HEK293 (cell line): ENCODE measurements around the gene FBXO9.

Source experiments
- CTCF ChIA-PET: fragments of 350-600 bp; formaldehyde crosslinking; extraction: SDS; loops from one replicate; lab custom pipeline; 2021; ENCODE audit warnings: antibody characterized with exemption; lab: Yijun Ruan, JAX
- POLR2A ChIA-PET: fragments of 300-600 bp; formaldehyde crosslinking; extraction: SDS; loops from one replicate; lab custom pipeline; 2020; ENCODE audit warnings: antibody characterized with exemption, inconsistent platforms; lab: Yijun Ruan, JAX
- H3K27ac ChIP-seq: fragments of 200-500 bp; sonication (Bioruptor generic); 2 replicates; pipeline ENCODE4 v1.5.1; 2014; ENCODE audit warnings: low read depth, low read length, control low read depth, inconsistent platforms; ENCODE audit errors: extremely low read depth
- H3K36me3 ChIP-seq, 2 experiments: fragments of 200-500 bp in 1 of 2; sonication (Bioruptor generic) in 1 of 2; 1 replicate in 1 of 2; 2 replicates in 1 of 2; pipeline ENCODE4 v1.5.1; 2014 to 2017; ENCODE audit warnings: inconsistent platforms in 2 of 2, low read length in 2 of 2; ENCODE audit not compliant: control insufficient read depth in 2 of 2, insufficient read depth in 1 of 2
- H3K4me1 ChIP-seq: fragments of 200-500 bp; sonication (Bioruptor generic); 2 replicates; pipeline ENCODE4 v1.5.1; 2014; ENCODE audit warnings: mild to moderate bottlenecking, low read length, inconsistent platforms; ENCODE audit not compliant: control insufficient read depth, insufficient read depth
- H3K4me3 ChIP-seq: 2 replicates; pipeline ENCODE4 v1.5.1; 2011; ENCODE audit warnings: low read depth, mild to moderate bottlenecking, control low read depth, low read length, moderate library complexity
- H3K9me3 ChIP-seq: fragments of 200-500 bp; sonication (Bioruptor generic); 2 replicates; pipeline ENCODE4 v1.5.1; 2014; ENCODE audit warnings: low read depth, low read length, inconsistent platforms; ENCODE audit not compliant: control insufficient read depth, insufficient read depth
- FEZF1 ChIP-seq: fragments of 450-650 bp; formaldehyde crosslinking; IDR thresholded peaks from 2 replicates; pipeline ENCODE4 v1.5.1; 2016; ENCODE audit warnings: missing biosample characterization, missing genetic modification characterization
- KLF1 ChIP-seq: fragments of 450-650 bp; formaldehyde crosslinking; IDR thresholded peaks from 2 replicates; pipeline ENCODE4 v1.5.1; 2016; ENCODE audit warnings: missing biosample characterization, missing genetic modification characterization
- KLF7 ChIP-seq: fragments of 450-650 bp; formaldehyde crosslinking; IDR thresholded peaks from 2 replicates; pipeline ENCODE4 v1.5.1; 2016; ENCODE audit warnings: missing biosample characterization, missing genetic modification characterization, borderline replicate concordance
- MYNN ChIP-seq: fragments of 450-650 bp; formaldehyde crosslinking; IDR thresholded peaks from 2 replicates; pipeline ENCODE4 v1.5.1; 2016; ENCODE audit warnings: missing biosample characterization, missing genetic modification characterization, borderline replicate concordance
- OVOL3 ChIP-seq: fragments of 450-650 bp; formaldehyde crosslinking; IDR thresholded peaks from 2 replicates; pipeline ENCODE4 v1.5.1; 2016; ENCODE audit warnings: missing biosample characterization, missing genetic modification characterization
- PRDM1 ChIP-seq: fragments of 450-650 bp; formaldehyde crosslinking; IDR thresholded peaks from 2 replicates; pipeline ENCODE4; 2016; ENCODE audit warnings: missing biosample characterization, missing genetic modification characterization
- PRDM6 ChIP-seq: fragments of 450-650 bp; formaldehyde crosslinking; IDR thresholded peaks from 2 replicates; pipeline ENCODE4 v1.5.1; 2017; ENCODE audit warnings: missing biosample characterization, missing genetic modification characterization
- SP3 ChIP-seq: fragments of 450-650 bp; formaldehyde crosslinking; IDR thresholded peaks from 2 replicates; pipeline ENCODE4 v1.5.1; 2016; ENCODE audit warnings: missing biosample characterization, missing genetic modification characterization
- ZEB2 ChIP-seq: fragments of 450-650 bp; formaldehyde crosslinking; IDR thresholded peaks from 2 replicates; pipeline ENCODE4 v1.5.1; 2016; ENCODE audit warnings: missing biosample characterization, missing genetic modification characterization
- ZFP37 ChIP-seq: fragments of 450-650 bp; formaldehyde crosslinking; IDR thresholded peaks from 2 replicates; pipeline ENCODE4 v1.5.1; 2016; ENCODE audit warnings: missing biosample characterization, missing genetic modification characterization
- ZNF138 ChIP-seq: fragments of 450-650 bp; formaldehyde crosslinking; IDR thresholded peaks from 2 replicates; pipeline ENCODE4 v1.5.1; 2016; ENCODE audit warnings: missing biosample characterization, missing genetic modification characterization, borderline replicate concordance
- ZNF148 ChIP-seq: fragments of 450-650 bp; formaldehyde crosslinking; IDR thresholded peaks from 2 replicates; pipeline ENCODE4 v1.5.0; 2017; ENCODE audit warnings: missing biosample characterization, missing genetic modification characterization, borderline replicate concordance
- ZNF23 ChIP-seq: fragments of 450-650 bp; formaldehyde crosslinking; IDR thresholded peaks from 2 replicates; pipeline ENCODE4 v1.5.1; 2016; ENCODE audit warnings: missing biosample characterization, missing genetic modification characterization, borderline replicate concordance
- ZNF280C ChIP-seq: fragments of 450-650 bp; formaldehyde crosslinking; IDR thresholded peaks from 2 replicates; pipeline ENCODE4 v1.5.1; 2016; ENCODE audit warnings: missing biosample characterization, missing genetic modification characterization
- ZNF292 ChIP-seq: fragments of 450-650 bp; formaldehyde crosslinking; IDR thresholded peaks from 2 replicates; pipeline ENCODE4 v1.5.1; 2016; ENCODE audit warnings: low read depth, missing biosample characterization, missing genetic modification characterization, borderline replicate concordance
- ZNF302 ChIP-seq: fragments of 450-650 bp; formaldehyde crosslinking; IDR thresholded peaks from 2 replicates; pipeline ENCODE4 v1.5.1; 2016; ENCODE audit warnings: missing biosample characterization, missing genetic modification characterization, low read depth
- ZNF341 ChIP-seq: fragments of 450-650 bp; formaldehyde crosslinking; IDR thresholded peaks from 2 replicates; pipeline ENCODE4; 2016; ENCODE audit warnings: low read depth, missing biosample characterization, missing genetic modification characterization
- ZNF391 ChIP-seq: fragments of 450-650 bp; formaldehyde crosslinking; IDR thresholded peaks from 2 replicates; pipeline ENCODE4 v1.5.1; 2016; ENCODE audit warnings: low read depth, missing biosample characterization, missing genetic modification characterization, borderline replicate concordance
- ZNF449 ChIP-seq: fragments of 450-650 bp; formaldehyde crosslinking; IDR thresholded peaks from 2 replicates; pipeline ENCODE4 v1.5.1; 2017; ENCODE audit warnings: missing biosample characterization, mild to moderate bottlenecking, missing genetic modification characterization, moderate library complexity
- ZNF473 ChIP-seq: fragments of 450-650 bp; formaldehyde crosslinking; IDR thresholded peaks from 2 replicates; pipeline ENCODE4 v1.5.1; 2017; ENCODE audit warnings: missing biosample characterization, missing genetic modification characterization
- ZNF521 ChIP-seq: fragments of 450-650 bp; formaldehyde crosslinking; IDR thresholded peaks from 2 replicates; pipeline ENCODE4 v1.5.1; 2017; ENCODE audit warnings: missing biosample characterization, mild to moderate bottlenecking, missing genetic modification characterization
- ZNF560 ChIP-seq: fragments of 450-650 bp; formaldehyde crosslinking; IDR thresholded peaks from 2 replicates; pipeline ENCODE4 v1.5.1; 2017; ENCODE audit warnings: missing biosample characterization, missing genetic modification characterization, borderline replicate concordance
- ZNF777 ChIP-seq: fragments of 450-650 bp; formaldehyde crosslinking; IDR thresholded peaks from 2 replicates; pipeline ENCODE4 v1.5.1; 2017; ENCODE audit warnings: missing biosample characterization, missing genetic modification characterization, borderline replicate concordance
- ZNF791 ChIP-seq: fragments of 450-650 bp; formaldehyde crosslinking; IDR thresholded peaks from 2 replicates; pipeline ENCODE4 v1.5.1; 2016; ENCODE audit warnings: missing biosample characterization, missing genetic modification characterization

The FBXO9 gene

GRCh38 chr6:53125276-53125675, 60.1 kb downstream of the FBXO9 start:
- TF ChIP-seq ZFP37 (tag by site-specific recombination) (no peak), MYNN (tag by site-specific recombination) (no peak), ZEB2 (tag by site-specific recombination) (no peak), ZNF341 (no peak), ZNF521 (tag by site-specific recombination) (no peak), ZNF23 (tag by site-specific recombination) (no peak), KLF1 (tag by site-specific recombination) (no peak), ZNF777 (tag by site-specific recombination) (no peak), ZNF138 (tag by site-specific recombination) (no peak)
- Histone ChIP-seq H3K27ac (no peak overlapping the region), H3K9me3 (no peaks in the 10 kb centered on the region), H3K4me1 (peaks cover 5% of the 10 kb centered on the region; the same call in 1 of the 2 replicates), H3K4me3 (no peak overlapping the region), H3K36me3 (no peaks in the 10 kb centered on the region)
- CTCF ChIA-PET, result interaction anchor here (0.8 kb wide), 1 partner anchor 47 kb away, joined by 5 read pairs; no protein-coding TSS in a partner anchor
- POLR2A ChIA-PET, result interaction anchor here (1.6 kb wide), 1 partner anchor 59 kb away, joined by 3 read pairs; no protein-coding TSS in a partner anchor

GRCh38 chr6:53128842-53129241, 63.6 kb downstream of the FBXO9 start:
- ChIA-PET CTCF (interaction anchor here (0.6 to 1.0 kb wide), 2 partner anchors 9 to 68 kb away, joined by 3 read pairs; no protein-coding TSS in a partner anchor), POLR2A (no interaction called here)
- no peak overlapping the region for H3K27ac ChIP-seq
- TF ChIP-seq ZNF292 (tag by site-specific recombination) (no peak), ZNF473 (no peak), KLF7 (no peak), ZNF449 (no peak), PRDM6 (tag by site-specific recombination) (no peak), PRDM1 (tag by site-specific recombination) (no peak), ZNF148 (no peak), ZNF560 (no peak), ZNF280C (tag by site-specific recombination) (no peak), SP3 (tag by site-specific recombination) (no peak), ZNF791 (no peak), ZNF391 (no peak), OVOL3 (tag by site-specific recombination) (no peak), FEZF1 (tag by site-specific recombination) (no peak), ZNF302 (tag by site-specific recombination) (no peak)
- H3K4me3 ChIP-seq, result no peak overlapping the region
- no peaks in the 10 kb centered on the region for H3K4me1 ChIP-seq
- no peaks in the 10 kb centered on the region for H3K9me3 ChIP-seq
- no peaks in the 10 kb centered on the region for H3K36me3 ChIP-seq
